ENCODE measurements around the gene NRXN3.

The NRXN3 gene

DNA sequence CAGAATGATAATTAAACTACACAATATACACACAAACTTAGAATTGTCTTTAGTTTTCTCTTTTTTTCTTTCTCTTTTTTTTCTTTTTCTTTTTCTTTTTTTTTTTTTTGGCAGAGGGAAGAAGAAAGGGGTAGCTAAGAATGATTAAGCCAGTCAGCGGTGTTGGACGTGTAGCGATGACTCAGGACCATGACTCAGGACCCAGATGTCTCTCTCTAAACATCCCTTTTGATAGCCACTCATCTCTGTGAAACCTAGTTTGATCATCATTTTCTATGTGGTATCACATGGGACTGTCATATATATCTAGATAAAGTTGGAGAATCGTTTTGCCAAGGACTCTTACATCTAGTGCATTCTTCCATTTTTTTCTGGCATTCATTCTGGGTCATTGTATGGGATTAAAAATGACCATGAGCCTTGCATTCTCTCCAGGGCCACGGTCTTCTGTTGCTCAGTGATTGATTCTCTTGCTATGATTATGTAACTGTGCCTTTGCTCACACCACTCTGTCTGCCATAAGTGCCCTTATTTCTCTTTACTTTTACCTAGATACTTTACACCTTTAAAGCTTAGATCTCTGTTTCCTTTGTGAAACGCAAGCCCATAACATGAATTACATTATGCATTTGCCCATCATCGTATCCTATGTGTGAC, 26.6 kb upstream of the NRXN3 start:
- in situ Hi-C loops (cut with MboI; ENCODE audit: low pct_unique_long_range_greater_than_20kb, low sequenced_read_pairs, unreplicated experiment) = no loop called here
- no peak for DNase-seq (ENCODE audit: low spot score)
- TF ChIP-seq, protein P1, sequence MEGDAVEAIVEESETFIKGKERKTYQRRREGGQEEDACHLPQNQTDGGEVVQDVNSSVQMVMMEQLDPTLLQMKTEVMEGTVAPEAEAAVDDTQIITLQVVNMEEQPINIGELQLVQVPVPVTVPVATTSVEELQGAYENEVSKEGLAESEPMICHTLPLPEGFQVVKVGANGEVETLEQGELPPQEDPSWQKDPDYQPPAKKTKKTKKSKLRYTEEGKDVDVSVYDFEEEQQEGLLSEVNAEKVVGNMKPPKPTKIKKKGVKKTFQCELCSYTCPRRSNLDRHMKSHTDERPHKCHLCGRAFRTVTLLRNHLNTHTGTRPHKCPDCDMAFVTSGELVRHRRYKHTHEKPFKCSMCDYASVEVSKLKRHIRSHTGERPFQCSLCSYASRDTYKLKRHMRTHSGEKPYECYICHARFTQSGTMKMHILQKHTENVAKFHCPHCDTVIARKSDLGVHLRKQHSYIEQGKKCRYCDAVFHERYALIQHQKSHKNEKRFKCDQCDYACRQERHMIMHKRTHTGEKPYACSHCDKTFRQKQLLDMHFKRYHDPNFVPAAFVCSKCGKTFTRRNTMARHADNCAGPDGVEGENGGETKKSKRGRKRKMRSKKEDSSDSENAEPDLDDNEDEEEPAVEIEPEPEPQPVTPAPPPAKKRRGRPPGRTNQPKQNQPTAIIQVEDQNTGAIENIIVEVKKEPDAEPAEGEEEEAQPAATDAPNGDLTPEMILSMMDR (IDR thresholded peaks at IDR 0.05; ENCODE audit: extremely low read depth, insufficient read depth, missing control alignments) = no peak

DNA sequence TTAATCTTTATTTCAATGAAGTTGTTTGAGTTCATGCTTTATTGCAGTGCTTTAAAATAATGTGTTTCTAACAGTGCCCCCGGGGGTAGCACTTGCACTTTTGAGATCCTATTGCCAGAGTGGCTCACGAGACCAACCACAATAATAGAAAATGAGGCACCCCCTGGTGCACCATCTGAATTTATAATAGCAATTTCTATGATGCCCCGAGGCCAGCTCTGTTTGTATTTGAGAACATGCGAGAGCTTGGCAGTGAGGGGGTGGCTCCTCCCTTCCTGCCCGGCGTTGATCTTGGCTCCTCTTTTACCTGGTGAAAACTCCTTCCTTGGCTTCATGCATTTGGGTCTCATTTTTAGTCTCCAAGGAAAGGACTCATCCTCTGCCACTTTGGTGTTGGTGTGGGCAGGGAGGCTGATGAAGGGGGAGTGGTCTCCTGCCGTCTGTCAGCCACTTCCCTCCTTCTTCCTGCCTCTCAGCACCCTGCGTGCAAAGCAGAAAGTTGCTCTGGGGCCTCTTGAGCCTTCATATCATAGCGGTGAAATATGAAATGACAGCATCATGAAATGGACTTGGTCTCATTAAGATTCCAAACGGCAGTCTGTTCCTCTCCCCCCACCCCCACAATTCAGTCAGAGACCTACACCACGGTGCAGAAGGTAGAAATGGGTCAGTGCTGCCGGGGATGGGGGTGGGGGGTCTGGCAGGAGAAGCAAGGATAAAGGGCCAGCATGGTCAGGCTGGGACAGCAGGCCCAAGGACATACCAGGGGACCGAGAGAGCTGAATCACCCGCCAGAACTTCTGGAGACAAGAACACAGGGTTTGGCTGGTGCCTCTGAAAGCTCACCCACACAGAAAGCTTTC, 17.7 kb upstream of the NRXN3 start:
- TF ChIP-seq, protein P1 (IDR thresholded peaks at IDR 0.05; ENCODE audit: extremely low read depth, insufficient read depth, missing control alignments) = no peak
- in situ Hi-C loops (cut with MboI; ENCODE audit: low pct_unique_long_range_greater_than_20kb, low sequenced_read_pairs, unreplicated experiment) = no loop called here
- no peak for DNase-seq (ENCODE audit: low spot score)

DNA sequence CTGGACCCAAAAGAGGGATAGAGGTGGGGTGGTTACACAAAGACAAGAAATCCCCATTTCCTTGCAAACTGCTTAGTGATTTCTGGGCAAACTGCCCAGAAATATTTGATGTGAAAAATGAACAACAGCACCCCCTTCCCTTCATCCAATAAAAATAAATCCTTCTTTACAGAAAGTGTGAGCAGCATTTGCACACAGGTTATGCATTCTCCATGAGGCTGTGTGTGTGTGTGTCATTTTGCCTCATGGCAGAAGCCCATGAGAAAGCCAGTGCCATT, 17.2 kb upstream of the NRXN3 start:
- TF ChIP-seq, protein P1 (IDR thresholded peaks at IDR 0.05; ENCODE audit: extremely low read depth, insufficient read depth, missing control alignments) = no peak
- in situ Hi-C loops (cut with MboI; ENCODE audit: low pct_unique_long_range_greater_than_20kb, low sequenced_read_pairs, unreplicated experiment) = no loop called here
- no peak for DNase-seq (ENCODE audit: low spot score)

DNA sequence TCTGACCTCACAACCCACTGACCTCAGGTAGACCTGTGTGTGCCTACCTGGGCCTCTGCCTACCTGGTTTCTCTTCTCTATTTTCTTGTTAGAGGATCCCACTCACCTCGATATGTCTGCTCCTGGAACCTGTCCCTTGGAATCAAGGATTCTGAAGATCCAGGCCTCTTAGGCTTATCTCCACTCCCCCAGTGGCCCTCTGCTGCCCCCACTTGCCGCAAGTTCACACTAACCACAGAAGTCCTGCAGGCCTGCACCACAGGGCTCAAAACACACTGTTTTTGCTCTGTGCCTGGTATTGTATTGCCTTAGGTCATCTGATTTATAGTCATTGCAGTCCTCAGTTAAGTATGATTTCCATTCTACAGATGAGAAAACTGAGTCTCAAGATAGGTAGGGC, 15.3 kb upstream of the NRXN3 start:
- DNase-seq (ENCODE audit: low spot score) = no peak
- in situ Hi-C loops (cut with MboI; ENCODE audit: low pct_unique_long_range_greater_than_20kb, low sequenced_read_pairs, unreplicated experiment) = no loop called here
- TF ChIP-seq, protein P1 (IDR thresholded peaks at IDR 0.05; ENCODE audit: extremely low read depth, insufficient read depth, missing control alignments) = no peak

DNA sequence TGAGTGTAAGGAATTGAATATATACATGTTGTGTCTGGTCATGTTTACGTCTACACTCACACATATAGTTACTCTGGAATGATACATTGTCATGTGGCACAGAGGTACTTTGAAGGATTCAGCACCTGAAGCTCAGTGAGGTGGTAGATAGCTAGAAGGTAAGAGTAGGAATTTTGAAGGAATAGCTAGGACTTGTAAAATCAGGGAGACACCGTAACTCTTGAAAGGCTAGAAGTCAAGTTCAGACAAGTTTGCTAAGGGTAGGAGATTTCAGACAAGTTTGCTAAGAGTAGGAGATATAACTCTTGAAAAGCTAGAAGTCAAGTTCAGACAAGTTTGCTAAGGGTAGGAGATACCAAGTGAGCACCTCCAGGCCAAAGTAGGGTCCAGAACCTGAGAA, 14.0 kb upstream of the NRXN3 start:
- in situ Hi-C loops (cut with MboI; ENCODE audit: low pct_unique_long_range_greater_than_20kb, low sequenced_read_pairs, unreplicated experiment) = no loop called here
- DNase-seq (ENCODE audit: low spot score) = no peak
- TF ChIP-seq, protein P1 (IDR thresholded peaks at IDR 0.05; ENCODE audit: extremely low read depth, insufficient read depth, missing control alignments) = no peak

DNA sequence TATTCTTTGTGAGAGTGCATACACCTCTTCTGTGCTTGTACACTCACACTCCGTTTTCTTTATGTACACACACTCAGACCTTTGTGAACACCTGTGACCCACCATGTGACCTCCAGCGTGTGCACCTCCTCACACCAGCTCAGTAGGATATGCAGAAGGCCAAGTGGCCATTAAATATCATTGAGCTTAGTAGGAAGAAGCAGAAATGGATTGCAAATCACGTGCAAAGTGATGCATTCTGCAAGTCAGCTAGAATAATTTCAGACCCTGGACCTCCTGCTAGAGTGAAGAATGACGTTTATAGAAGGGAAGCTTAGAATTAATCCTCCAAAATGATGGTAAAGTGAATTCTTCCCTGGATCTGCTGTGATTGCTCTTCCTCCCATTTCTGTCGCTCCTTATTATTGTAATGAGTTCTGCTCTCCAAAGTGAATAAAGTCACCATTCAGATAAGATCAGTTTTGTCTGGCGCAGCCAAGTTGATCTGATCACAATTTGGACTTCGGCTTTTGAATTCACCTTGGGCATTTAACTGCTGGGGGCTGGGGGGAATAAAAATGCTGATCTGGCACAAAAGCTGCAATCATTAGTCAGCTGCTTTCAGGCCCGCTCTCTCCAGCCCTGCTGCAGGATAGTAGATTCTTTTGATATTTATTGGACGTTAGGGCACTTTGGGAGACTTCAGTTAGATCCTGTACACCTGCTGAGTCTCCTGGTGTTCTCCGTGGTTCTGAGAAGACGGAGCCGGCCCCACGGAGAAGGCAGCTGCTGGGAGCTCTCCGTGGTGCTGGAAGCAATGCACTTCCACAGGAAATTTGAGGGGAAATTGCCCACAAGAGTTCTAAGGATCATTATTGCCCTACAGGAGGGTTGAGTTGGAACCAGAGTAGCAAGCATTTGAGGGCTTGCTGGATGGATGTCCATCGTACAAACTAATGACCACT, 12.4 kb upstream of the NRXN3 start:
- in situ Hi-C loops (cut with MboI; ENCODE audit: low pct_unique_long_range_greater_than_20kb, low sequenced_read_pairs, unreplicated experiment) = no loop called here
- TF ChIP-seq, protein P1 (IDR thresholded peaks at IDR 0.05; ENCODE audit: extremely low read depth, insufficient read depth, missing control alignments) = no peak
- no peak for DNase-seq (ENCODE audit: low spot score)
